ENCODE results near the gene TEAD2. TPM values are rescaled to one million over a fixed set of nuclear protein-coding genes. Genes with fewer than 3 reads are reported as not detected.
"Not testable (repeated sequence)": the region's sequence is repeated elsewhere in the genome, so short reads cannot be mapped to it uniquely, and the experiment has no call there.

TEAD2 gene
- total RNA-seq, 4 donors from 2014 or later: 1.2 to 28.1 (median 7.9) TPM

GRCh38 chr19:49380391-49380790 is 18.2 kb upstream of the TEAD2 start:
- no peak for DNase-seq
- no peaks in the 10 kb centered on the region for H3K27me3 ChIP-seq
- TF ChIP-seq POLR2A (IDR thresholded peaks at IDR 0.05) (no peak), CTCF (IDR thresholded peaks at IDR 0.05) (no peak)

GRCh38 chr19:49378512-49378911 is 16.3 kb upstream of the TEAD2 start:
- H3K27ac ChIP-seq: no peak overlapping the region
- H3K9me3 ChIP-seq: peaks cover 0 to 14% (median 0%) of the 10 kb centered on the region in 4 donors
- DNase-seq: no peak
- H3K36me3 ChIP-seq: no peaks in the 10 kb centered on the region
- H3K4me3 ChIP-seq: no peak overlapping the region
- no peaks in the 10 kb centered on the region for H3K4me1 ChIP-seq
- TF ChIP-seq POLR2A (IDR thresholded peaks at IDR 0.05) (no peak), CTCF (IDR thresholded peaks at IDR 0.05) (no peak)
- no peaks in the 10 kb centered on the region for H3K27me3 ChIP-seq

More at GRCh38 chr19:49380391-49380790, 18.2 kb upstream of the TEAD2 start:
- H3K27ac ChIP-seq: no peak overlapping the region
- H3K36me3 ChIP-seq: no peaks in the 10 kb centered on the region
- H3K4me3 ChIP-seq: no peak overlapping the region
- H3K4me1 ChIP-seq: no peaks in the 10 kb centered on the region
- peaks cover 0 to 14% (median 0%) of the 10 kb centered on the region in 4 donors for H3K9me3 ChIP-seq

- DNase-seq: no peak
- TF ChIP-seq POLR2A (IDR thresholded peaks at IDR 0.05) (no peak), CTCF (IDR thresholded peaks at IDR 0.05) (no peak)
- H3K36me3 ChIP-seq: no peaks in the 10 kb centered on the region
These were observed 12.6 kb upstream of the TEAD2 start for GRCh38 chr19:49374665-49375434.

GRCh38 chr19:49373174-49373573 is 11.0 kb upstream of the TEAD2 start:
- H3K9me3 ChIP-seq, H3K4me3 ChIP-seq, H3K36me3 ChIP-seq, H3K4me1 ChIP-seq, DNase-seq, H3K27me3 ChIP-seq, H3K27ac ChIP-seq: not testable (repeated sequence)

More at GRCh38 chr19:49374665-49375434, 12.6 kb upstream of the TEAD2 start:
- H3K27me3 ChIP-seq: no peaks in the 10 kb centered on the region
- no peaks in the 10 kb centered on the region for H3K4me1 ChIP-seq
- H3K27ac ChIP-seq: no peak overlapping the region
- H3K9me3 ChIP-seq: no peaks in the 10 kb centered on the region
- no peak overlapping the region for H3K4me3 ChIP-seq

- Histone ChIP-seq H3K27ac (no peak overlapping the region), H3K9me3 (peaks cover 0 to 4% (median 2%) of the 10 kb centered on the region in 4 donors), H3K4me1 (no peaks in the 10 kb centered on the region), H3K27me3 (no peaks in the 10 kb centered on the region), H3K36me3 (no peaks in the 10 kb centered on the region), H3K4me3 (no peak overlapping the region)
- TF ChIP-seq POLR2A (IDR thresholded peaks at IDR 0.05) (no peak), CTCF (IDR thresholded peaks at IDR 0.05) (no peak)
- no peak for DNase-seq
These were observed 9.0 kb upstream of the TEAD2 start for GRCh38 chr19:49371184-49371583.

GRCh38 chr19:49368711-49369358 is 6.6 kb upstream of the TEAD2 start:
- Histone ChIP-seq H3K36me3 (no peaks in the 10 kb centered on the region), H3K4me1 (peaks cover 0 to 3% (median under 1%) of the 10 kb centered on the region in 4 donors), H3K27ac (no peak overlapping the region), H3K4me3 (no peak overlapping the region), H3K9me3 (peaks cover 0 to 4% (median 2%) of the 10 kb centered on the region in 4 donors), H3K27me3 (no peaks in the 10 kb centered on the region)
- no peak for DNase-seq
- TF ChIP-seq CTCF (IDR thresholded peaks at IDR 0.05): no peak
- no peak for TF ChIP-seq POLR2A (IDR thresholded peaks at IDR 0.05)

Data from Peyer's patch (tissue), 4 donors.